HEK293T (cell line): ENCODE measurements around the gene DOCK2.
"Not testable (repeated sequence)": the region's sequence is repeated elsewhere in the genome, so short reads cannot be mapped to it uniquely, and the experiment has no call there.

Experiments used
- CTCF ChIA-PET: fragments of 350-600 bp; formaldehyde crosslinking; extraction: SDS; loops from one replicate; lab custom pipeline; 2021; ENCODE audit warnings: antibody characterized with exemption, inconsistent platforms; lab: Yijun Ruan, JAX
- POLR2A ChIA-PET: fragments of 350-600 bp; formaldehyde crosslinking; extraction: SDS; loops from one replicate; lab custom pipeline; 2020; ENCODE audit warnings: antibody characterized with exemption, inconsistent platforms; lab: Yijun Ruan, JAX
- DNase-seq: peaks from one replicate; pipeline ENCODE4 v3.0.0; 2012; ENCODE audit warnings: mixed read lengths; ENCODE audit errors: extremely low spot score
- ARNT ChIP-seq: fragments of 450-650 bp; IDR thresholded peaks from 2 replicates; pipeline ENCODE4 v1.6.1; 2017; ENCODE audit warnings: mild to moderate bottlenecking
- BHLHE40 ChIP-seq: fragments of 450-650 bp; IDR thresholded peaks from 2 replicates; pipeline ENCODE4 v1.6.1; 2016; ENCODE audit warnings: mild to moderate bottlenecking, moderate library complexity, borderline replicate concordance
- CTBP1 ChIP-seq: fragments of 450-650 bp; IDR thresholded peaks from 2 replicates; pipeline ENCODE4 v1.6.1; 2016; ENCODE audit warnings: borderline replicate concordance
- ELF4 ChIP-seq: fragments of 450-650 bp; IDR thresholded peaks from 2 replicates; pipeline ENCODE4 v1.6.1; 2017; ENCODE audit warnings: antibody characterized with exemption
- FOXA1 ChIP-seq: fragments of 450-650 bp; IDR thresholded peaks from 2 replicates; pipeline ENCODE4 v1.6.1; 2016; ENCODE audit warnings: mild to moderate bottlenecking
- FOXK2 ChIP-seq: fragments of 450-650 bp; IDR thresholded peaks from 2 replicates; pipeline ENCODE4 v1.6.1; 2016; ENCODE audit warnings: mild to moderate bottlenecking
- FOXM1 ChIP-seq: fragments of 450-650 bp; IDR thresholded peaks from 2 replicates; pipeline ENCODE4 v1.6.1; 2017; ENCODE audit warnings: mild to moderate bottlenecking, borderline replicate concordance
- HDGF ChIP-seq: fragments of 450-650 bp; IDR thresholded peaks from 2 replicates; pipeline ENCODE4 v1.6.1; 2017; ENCODE audit warnings: antibody characterized with exemption, borderline replicate concordance
- L3MBTL2 ChIP-seq: fragments of 450-650 bp; conservative IDR thresholded peaks from 2 replicates; pipeline ENCODE4 v1.6.1; 2016; ENCODE audit warnings: mild to moderate bottlenecking
- LEF1 ChIP-seq: fragments of 450-650 bp; IDR thresholded peaks from 2 replicates; pipeline ENCODE4 v1.6.1; 2017; ENCODE audit warnings: mild to moderate bottlenecking, borderline replicate concordance
- NFRKB ChIP-seq: fragments of 450-650 bp; IDR thresholded peaks from 2 replicates; pipeline ENCODE4 v1.6.1; 2016; ENCODE audit warnings: mild to moderate bottlenecking, moderate library complexity
- SP1 ChIP-seq: fragments of 450-650 bp; IDR thresholded peaks from 2 replicates; pipeline ENCODE4 v1.6.1; 2017
- SUZ12 ChIP-seq: fragments of 450-650 bp; IDR thresholded peaks from 2 replicates; pipeline ENCODE4 v1.6.1; 2016; ENCODE audit warnings: mild to moderate bottlenecking
- TARDBP ChIP-seq: fragments of 450-650 bp; IDR thresholded peaks from 2 replicates; pipeline ENCODE4 v1.6.1; 2016
- ZNF384 ChIP-seq: fragments of 450-650 bp; IDR thresholded peaks from 2 replicates; pipeline ENCODE4 v1.6.1; 2016
- TF ChIP-seq, protein P1 (sequence below): fragments of 450-650 bp; IDR thresholded peaks from 2 replicates; pipeline ENCODE4 v1.6.1; 2016

DOCK2 gene

DNA sequence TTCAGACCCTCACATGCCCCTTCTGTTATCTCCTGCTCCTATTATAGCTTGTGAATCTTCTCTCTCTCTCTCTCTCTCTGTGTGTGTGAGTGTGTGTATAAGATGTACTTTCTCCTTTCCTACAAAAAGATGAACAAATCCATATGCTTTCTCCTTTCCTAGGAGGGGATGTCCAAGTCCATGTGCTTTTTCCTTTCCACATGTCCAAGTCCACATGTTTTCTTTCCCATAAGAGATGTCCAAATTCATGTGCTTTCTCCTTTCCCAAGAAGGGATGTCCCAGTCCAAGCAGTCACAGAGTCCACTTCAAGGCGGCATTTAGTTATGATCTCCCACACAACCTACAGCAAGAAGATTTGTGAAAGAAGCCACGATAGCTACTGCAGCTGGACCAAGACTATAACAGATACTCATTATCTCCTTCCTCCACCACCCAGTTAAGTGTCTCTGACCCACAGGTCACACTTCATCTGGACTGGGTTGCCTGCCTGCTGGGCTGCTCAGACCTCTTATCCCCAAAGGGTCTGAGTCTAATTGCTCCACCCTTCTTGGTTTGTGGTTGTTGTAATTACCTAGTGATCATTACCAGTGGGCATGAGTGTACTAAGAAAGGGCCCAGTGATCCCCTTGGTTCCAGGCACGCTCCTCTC is 450.2 kb downstream of the DOCK2 start:
- CTCF ChIA-PET = no interaction called here
- TF ChIP-seq FOXA1 = no peak
- no peak for TF ChIP-seq L3MBTL2
- TF ChIP-seq TARDBP = no peak
- TF ChIP-seq FOXM1 = no peak
- TF ChIP-seq FOXK2 = no peak
- TF ChIP-seq HDGF = no peak
- TF ChIP-seq, protein P1, sequence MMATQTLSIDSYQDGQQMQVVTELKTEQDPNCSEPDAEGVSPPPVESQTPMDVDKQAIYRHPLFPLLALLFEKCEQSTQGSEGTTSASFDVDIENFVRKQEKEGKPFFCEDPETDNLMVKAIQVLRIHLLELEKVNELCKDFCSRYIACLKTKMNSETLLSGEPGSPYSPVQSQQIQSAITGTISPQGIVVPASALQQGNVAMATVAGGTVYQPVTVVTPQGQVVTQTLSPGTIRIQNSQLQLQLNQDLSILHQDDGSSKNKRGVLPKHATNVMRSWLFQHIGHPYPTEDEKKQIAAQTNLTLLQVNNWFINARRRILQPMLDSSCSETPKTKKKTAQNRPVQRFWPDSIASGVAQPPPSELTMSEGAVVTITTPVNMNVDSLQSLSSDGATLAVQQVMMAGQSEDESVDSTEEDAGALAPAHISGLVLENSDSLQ = no peak
- TF ChIP-seq LEF1 = no peak
- no peak for DNase-seq
- POLR2A ChIA-PET = no interaction called here

DNA sequence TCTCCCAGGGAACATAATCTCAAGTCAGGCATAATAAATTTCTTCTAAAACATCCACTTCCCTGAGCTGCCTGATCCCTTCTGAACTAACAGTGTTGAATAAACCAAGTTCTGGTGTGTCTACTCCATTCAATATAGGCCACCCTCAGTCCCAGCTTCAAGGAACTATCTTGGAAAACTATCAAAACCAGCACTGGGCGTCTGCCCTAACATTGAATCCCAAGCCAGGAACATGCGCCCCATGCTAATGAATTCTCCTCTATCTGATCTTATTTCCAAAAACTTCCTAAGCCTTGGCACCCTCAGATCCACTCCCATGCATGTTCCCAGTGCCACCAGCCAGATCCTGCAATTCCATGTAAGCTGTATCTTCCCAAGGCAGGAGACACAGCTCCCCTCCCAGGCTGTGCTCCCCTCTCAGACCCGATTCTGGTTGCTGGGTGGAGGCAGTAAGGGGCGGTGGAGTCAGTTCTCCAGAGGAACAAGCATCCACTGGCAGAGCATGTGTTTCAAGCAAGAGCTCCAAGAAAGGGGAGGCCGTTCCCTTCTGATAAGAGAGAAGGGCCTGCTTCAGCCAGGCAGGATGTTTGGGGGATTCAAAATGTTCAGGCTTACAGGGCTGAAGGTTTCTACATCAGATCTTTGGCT is 455.5 kb downstream of the DOCK2 start:
- POLR2A ChIA-PET = no interaction called here
- CTCF ChIA-PET = interaction anchor here (0.8 kb wide), 1 partner anchor 21 kb away, joined by 3 read pairs; no protein-coding TSS in a partner anchor
- no peak for DNase-seq
- TF ChIP-seq SUZ12 = no peak
- no peak for TF ChIP-seq SP1

DNA sequence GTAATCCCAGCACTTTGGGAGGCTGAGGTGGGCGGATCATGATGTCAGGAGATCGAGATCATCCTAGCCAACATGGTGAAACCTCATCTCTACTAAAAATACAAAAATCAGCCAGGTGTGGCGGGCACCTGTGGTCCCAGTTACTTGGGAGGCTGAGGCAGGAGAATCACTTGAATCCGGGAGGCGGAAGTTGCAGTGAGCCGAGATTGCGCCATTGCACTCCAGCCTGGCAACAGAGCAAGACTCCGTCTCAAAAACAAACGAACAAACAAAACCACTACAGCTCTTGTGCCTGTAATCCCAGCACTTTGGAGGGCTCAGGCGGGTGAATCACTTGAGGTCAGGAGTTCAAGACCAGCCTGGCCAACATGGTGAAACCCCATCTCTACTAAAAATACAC is 457.3 kb downstream of the DOCK2 start:
- CTCF ChIA-PET, DNase-seq, POLR2A ChIA-PET: not testable (repeated sequence)

DNA sequence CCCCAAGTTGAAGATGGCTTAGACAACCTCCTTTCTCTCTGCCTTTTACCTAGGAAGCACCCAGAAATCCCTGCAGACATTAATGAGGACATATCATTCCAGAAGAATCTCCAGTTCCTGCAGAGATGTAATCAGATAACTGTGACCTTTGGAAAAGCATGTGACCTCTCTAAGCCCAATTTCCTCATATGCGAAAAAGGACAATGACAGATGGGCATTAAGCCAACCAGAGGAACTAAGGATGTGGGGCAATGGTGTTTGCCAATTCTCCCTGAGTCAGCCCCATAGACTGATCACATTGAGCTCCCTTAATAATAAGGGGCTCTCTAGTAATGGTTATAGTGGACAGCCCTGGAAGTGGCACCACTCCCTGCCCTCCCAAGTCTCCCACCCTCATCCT is 458.6 kb downstream of the DOCK2 start:
- ChIA-PET CTCF (no interaction called here), POLR2A (no interaction called here)
- no peak for TF ChIP-seq FOXA1
- TF ChIP-seq FOXK2 = no peak
- no peak for TF ChIP-seq ZNF384
- TF ChIP-seq SUZ12 = no peak
- no peak for TF ChIP-seq NFRKB
- TF ChIP-seq FOXM1 = no peak
- no peak for TF ChIP-seq SP1
- no peak for TF ChIP-seq ELF4
- no peak for TF ChIP-seq LEF1
- no peak for TF ChIP-seq TARDBP
- TF ChIP-seq CTBP1 = no peak
- TF ChIP-seq L3MBTL2 = no peak
- TF ChIP-seq, protein P1 = no peak
- TF ChIP-seq BHLHE40 = no peak
- TF ChIP-seq ARNT = no peak
- no peak for DNase-seq

DNA sequence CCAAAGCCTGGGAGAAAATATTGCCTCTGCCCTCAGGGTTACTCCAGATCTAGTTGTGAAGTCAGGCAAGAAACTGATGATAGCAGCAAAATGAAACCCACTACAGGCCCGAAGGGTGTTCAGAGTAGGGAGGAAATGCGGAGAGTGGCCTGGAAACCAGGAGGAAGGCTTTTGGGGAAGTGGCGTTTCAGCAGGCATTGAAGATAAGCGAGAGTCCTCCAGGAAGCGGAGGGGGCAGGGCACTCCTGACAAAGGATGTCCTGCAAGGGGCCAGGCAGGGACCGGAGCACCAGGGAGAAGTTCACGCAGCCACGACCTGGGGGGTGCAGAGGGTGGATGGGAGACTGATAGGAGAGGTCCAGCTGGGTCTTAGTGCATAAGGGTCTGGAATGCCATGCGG is 460.9 kb downstream of the DOCK2 start:
- TF ChIP-seq HDGF = no peak
- POLR2A ChIA-PET = no interaction called here
- no peak for DNase-seq
- CTCF ChIA-PET = interaction anchor here (1.5 kb wide), 1 partner anchor 118 kb away, joined by 10 read pairs; no protein-coding TSS in a partner anchor

DNA sequence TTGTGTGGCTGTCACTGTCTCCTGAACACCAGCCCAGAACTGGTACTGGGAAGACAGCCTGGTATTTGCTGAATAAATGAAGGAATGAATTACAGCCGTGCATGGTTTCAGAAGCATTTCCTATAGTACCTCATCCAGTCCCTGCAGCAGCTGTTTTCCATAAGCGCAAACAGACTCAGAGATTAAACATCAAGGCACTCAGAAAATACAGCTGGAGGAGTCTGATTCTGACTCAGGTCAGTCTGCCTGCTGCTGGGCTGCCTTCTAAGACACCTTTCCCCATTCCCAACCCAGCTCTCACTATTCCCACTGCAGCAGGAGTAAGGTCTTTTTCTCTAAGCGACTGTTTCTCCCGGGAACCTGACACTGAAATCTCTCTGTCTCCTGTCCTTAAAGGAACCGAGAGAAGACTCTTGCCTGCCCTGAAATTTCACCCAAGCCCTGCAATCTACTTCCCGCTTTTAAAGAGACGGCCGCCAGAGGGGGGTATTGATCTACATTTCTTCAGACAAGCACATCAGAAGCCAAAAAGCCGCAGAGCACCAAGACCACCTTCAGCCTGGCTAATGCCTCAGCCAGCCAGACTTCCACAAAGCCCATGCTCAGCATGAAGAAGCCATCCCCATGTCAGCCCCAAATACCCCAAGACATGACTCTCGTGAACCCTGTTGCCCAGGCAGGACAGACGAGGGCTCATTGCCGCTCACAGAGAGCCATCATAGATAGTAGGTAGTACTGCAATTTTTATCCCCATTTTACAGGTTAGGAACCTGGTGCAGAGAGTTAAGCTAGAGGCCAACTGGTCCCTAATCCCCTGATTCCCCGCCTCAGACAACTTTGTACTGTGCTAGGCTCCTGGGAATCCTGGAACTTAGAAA is 463.2 kb downstream of the DOCK2 start:
- TF ChIP-seq NFRKB (no peak), FOXK2 (no peak), LEF1 (no peak), SUZ12 (no peak), ZNF384 (no peak), HDGF (no peak), TARDBP (no peak), FOXA1 (no peak), FOXM1 (no peak), ARNT (no peak), CTBP1 (no peak)
- DNase-seq = peak; percentile 78
- CTCF ChIA-PET = interaction anchor here (0.7 to 2.5 kb wide), 8 partner anchors 11 to 121 kb away, joined by 3 to 16 read pairs (median 4); no protein-coding TSS in a partner anchor
- POLR2A ChIA-PET = no interaction called here

DNA sequence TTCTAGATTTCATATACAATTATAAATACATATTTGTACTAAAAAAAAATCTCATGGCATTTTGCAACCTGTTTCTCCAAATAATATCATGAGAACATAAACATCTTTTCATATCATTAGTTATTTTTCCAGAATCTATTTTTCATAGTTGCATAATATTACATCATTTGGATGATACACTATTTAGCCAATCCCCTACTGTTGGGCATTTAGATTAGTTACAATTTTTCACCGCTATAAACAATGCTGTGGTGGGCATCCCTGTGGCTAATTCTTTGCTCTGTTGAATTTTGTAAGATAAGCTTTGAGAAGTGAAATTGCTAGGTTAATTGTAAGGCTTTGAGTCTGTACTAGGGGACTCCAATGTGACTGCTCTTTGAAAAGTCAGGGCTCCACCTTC is 466.4 kb downstream of the DOCK2 start:
- ChIA-PET CTCF (no interaction called here), POLR2A (no interaction called here)
- no peak for DNase-seq
- TF ChIP-seq FOXM1 (no peak), FOXK2 (no peak), HDGF (no peak), FOXA1 (no peak), SP1 (no peak), TARDBP (no peak), CTBP1 (no peak), ARNT (no peak), NFRKB (no peak), ELF4 (no peak), LEF1 (no peak), SUZ12 (no peak), BHLHE40 (no peak), ZNF384 (no peak), L3MBTL2 (no peak)
- TF ChIP-seq, protein P1 = no peak
